ENCODE measurements around the gene TUBB2B.

DNA sequence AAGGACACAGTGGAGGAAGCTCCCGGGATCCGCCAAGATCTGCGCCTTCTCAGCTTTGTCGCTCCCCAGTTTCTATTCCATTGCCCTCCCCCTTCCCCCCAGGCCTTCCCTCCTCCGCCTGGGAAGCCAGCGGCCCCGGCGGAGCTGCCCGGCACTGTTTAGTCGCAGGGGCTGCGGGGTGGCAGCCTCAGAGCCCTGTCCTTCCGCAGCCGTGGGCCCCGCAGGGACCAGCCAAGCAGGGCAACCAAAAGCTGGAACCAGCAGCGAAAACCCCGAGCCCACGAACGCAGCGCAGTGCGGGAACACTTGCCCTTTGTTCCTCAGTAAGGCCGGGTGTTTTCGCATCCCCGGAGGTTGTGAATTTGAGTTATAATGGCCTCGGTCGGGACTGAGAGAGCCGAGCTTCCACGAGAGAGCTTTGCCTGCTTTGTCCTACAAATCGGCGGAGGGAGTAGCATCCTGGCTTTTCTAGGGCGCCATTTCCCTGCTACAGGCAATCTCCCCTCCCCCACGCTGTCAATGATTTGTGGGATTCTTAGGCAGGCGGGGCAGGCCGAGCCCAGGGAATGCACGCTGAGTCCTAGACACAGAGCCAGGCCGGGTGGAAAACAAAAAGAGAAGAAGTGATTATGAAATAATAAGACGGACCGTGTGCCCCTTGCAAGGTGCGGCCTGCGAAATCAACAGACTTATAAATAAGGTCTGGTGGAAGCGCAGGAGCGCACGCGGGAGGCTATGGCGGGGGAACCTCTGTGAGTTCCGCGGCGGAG lies 4.0 kb upstream of the TUBB2B start:
- TF ChIP-seq, protein P1, sequence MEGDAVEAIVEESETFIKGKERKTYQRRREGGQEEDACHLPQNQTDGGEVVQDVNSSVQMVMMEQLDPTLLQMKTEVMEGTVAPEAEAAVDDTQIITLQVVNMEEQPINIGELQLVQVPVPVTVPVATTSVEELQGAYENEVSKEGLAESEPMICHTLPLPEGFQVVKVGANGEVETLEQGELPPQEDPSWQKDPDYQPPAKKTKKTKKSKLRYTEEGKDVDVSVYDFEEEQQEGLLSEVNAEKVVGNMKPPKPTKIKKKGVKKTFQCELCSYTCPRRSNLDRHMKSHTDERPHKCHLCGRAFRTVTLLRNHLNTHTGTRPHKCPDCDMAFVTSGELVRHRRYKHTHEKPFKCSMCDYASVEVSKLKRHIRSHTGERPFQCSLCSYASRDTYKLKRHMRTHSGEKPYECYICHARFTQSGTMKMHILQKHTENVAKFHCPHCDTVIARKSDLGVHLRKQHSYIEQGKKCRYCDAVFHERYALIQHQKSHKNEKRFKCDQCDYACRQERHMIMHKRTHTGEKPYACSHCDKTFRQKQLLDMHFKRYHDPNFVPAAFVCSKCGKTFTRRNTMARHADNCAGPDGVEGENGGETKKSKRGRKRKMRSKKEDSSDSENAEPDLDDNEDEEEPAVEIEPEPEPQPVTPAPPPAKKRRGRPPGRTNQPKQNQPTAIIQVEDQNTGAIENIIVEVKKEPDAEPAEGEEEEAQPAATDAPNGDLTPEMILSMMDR (IDR thresholded peaks at IDR 0.05) = no peak
- TF ChIP-seq POLR2A (IDR thresholded peaks at IDR 0.05) = peak in 1 of 2 donors; percentile 43
- TF ChIP-seq POLR2AphosphoS5 (IDR thresholded peaks at IDR 0.05) = peak; percentile 50 to 83 (median 76)

Data from sigmoid colon (tissue), 4 donors.